K562 (cell line): Measurements from ENCODE around the gene TBL2. TPM values are rescaled to one million over a fixed set of nuclear protein-coding genes. Genes with fewer than 3 reads are reported as not detected.

Experiments used
- ATAC-seq: fragments of 200-7000 bp; cut with Tn5 transposase; 3 replicates; pipeline ENCODE4 v1.9.1; 2020; ENCODE audit warnings: moderate library complexity
- BruUV-seq: library from RNA; stranded (reverse); fragments of 400-500 nt; replicated peaks from 2 replicates; lab custom pipeline; 2021; lab: Mats Ljungman, UMichigan
- CTCF ChIA-PET: fragments of 300-600 bp; formaldehyde crosslinking; extraction: SDS; loops from one replicate; lab custom pipeline; 2021; ENCODE audit warnings: low intra/inter-chr PET ratio; lab: Yijun Ruan, JAX
- POLR2A ChIA-PET: fragments of 300-600, 350-650 bp; sonication (Branson Sonifier 250); formaldehyde crosslinking; extraction: SDS; loops from one replicate; lab custom pipeline; 2021; ENCODE audit warnings: antibody characterized with exemption, inconsistent platforms; lab: Yijun Ruan, JAX
- DNase-seq, 4 experiments: peaks; one replicate each; pipeline versions ENCODE4 v3.0.0 to v3.0.0-alpha.2; 2011 to 2018; ENCODE audit warnings: low spot score in 3 of 4, mixed read lengths in 3 of 4; ENCODE audit errors: extremely low read depth in 1 of 4
- FAIRE-seq: peaks from 2 replicates; lab custom pipeline; 2011; peaks lifted over from hg19 to GRCh38; lab: Jason Lieb, UNC
- H2AFZ ChIP-seq: 2 replicates; pipeline ENCODE4 v1.6.0; 2011; ENCODE audit warnings: low read depth, low read length, control low read depth, inconsistent platforms
- H3K27ac ChIP-seq: fragments of 200-600 bp; 3 replicates; pipeline ENCODE4 v1.8.0; 2011; ENCODE audit warnings: low read depth, mild to moderate bottlenecking, control low read depth, inconsistent platforms, low read length, moderate library complexity, mixed read lengths; ENCODE audit errors: extremely low read depth
- H3K27me3 ChIP-seq, 2 experiments: fragments of 300-600 bp in 1 of 2; 2 replicates in 1 of 2; 3 replicates in 1 of 2; pipeline versions ENCODE4 v1.6.0 to v1.8.0; 2011; ENCODE audit warnings: inconsistent platforms in 2 of 2, low read length in 2 of 2, mild to moderate bottlenecking in 1 of 2, mixed read lengths in 1 of 2, moderate library complexity in 1 of 2; ENCODE audit not compliant: control insufficient read depth in 2 of 2, insufficient read depth in 2 of 2
- H3K36me3 ChIP-seq: fragments of 300-600 bp; 3 replicates; pipeline ENCODE4 v1.8.0; 2011; ENCODE audit warnings: mild to moderate bottlenecking, low read length, inconsistent platforms; ENCODE audit not compliant: control insufficient read depth, insufficient read depth
- H3K4me1 ChIP-seq, 2 experiments: fragments of 200-600 bp in 1 of 2; replicated peaks in 1 of 2; 2 replicates in 1 of 2; 3 replicates in 1 of 2; pipeline versions ENCODE4 v1.5.1 to v1.8.0; 2011; ENCODE audit warnings: inconsistent platforms in 2 of 2, low read length in 2 of 2, mild to moderate bottlenecking in 1 of 2, mixed read lengths in 1 of 2, moderate library complexity in 1 of 2; ENCODE audit not compliant: control insufficient read depth in 2 of 2, insufficient read depth in 2 of 2
- H3K4me2 ChIP-seq: 2 replicates; pipeline ENCODE4 v1.6.1; 2011; ENCODE audit warnings: low read length, control low read depth, inconsistent platforms, mixed read lengths; ENCODE audit not compliant: insufficient read depth
- H3K4me3 ChIP-seq: fragments of 200-600 bp; sonication (generic), shearing (Covaris generic); 2 replicates; pipeline ENCODE4 v1.5.1; 2016; ENCODE audit warnings: control low read depth, inconsistent platforms
- H3K79me2 ChIP-seq: fragments of 200-600 bp; 3 replicates; pipeline ENCODE4 v1.8.0; 2011; ENCODE audit warnings: low read length, inconsistent platforms; ENCODE audit not compliant: control insufficient read depth, insufficient read depth
- H3K9ac ChIP-seq, 2 experiments: 2 replicates each; pipeline versions ENCODE4 v1.6.0 to v1.6.1; 2011; ENCODE audit warnings: low read depth in 2 of 2, low read length in 2 of 2, control low read depth in 1 of 2, inconsistent platforms in 1 of 2, mild to moderate bottlenecking in 1 of 2, mixed read lengths in 1 of 2; ENCODE audit not compliant: insufficient read depth in 1 of 2
- H3K9me1 ChIP-seq: one replicate; pipeline ENCODE4 v1.6.0; 2011; ENCODE audit warnings: inconsistent platforms, mild to moderate bottlenecking, low read length, moderate library complexity; ENCODE audit not compliant: control insufficient read depth, insufficient read depth
- H3K9me3 ChIP-seq: replicated peaks from 2 replicates; pipeline ENCODE4 v1.5.1; 2011; ENCODE audit warnings: low read depth, low read length, inconsistent platforms; ENCODE audit not compliant: control insufficient read depth, insufficient read depth
- H4K20me1 ChIP-seq: replicated peaks from 2 replicates; pipeline ENCODE4 v1.6.1; 2011; ENCODE audit warnings: low read length, inconsistent platforms, mixed read lengths; ENCODE audit not compliant: control insufficient read depth, insufficient read depth
- ARID1B ChIP-seq: fragments of 450-650 bp; IDR thresholded peaks from 2 replicates; pipeline ENCODE4 v1.6.1; 2016; ENCODE audit warnings: antibody characterized with exemption, mild to moderate bottlenecking, inconsistent platforms
- DDX20 ChIP-seq: fragments of 450-650 bp; IDR thresholded peaks from 2 replicates; pipeline ENCODE4 v1.6.1; 2016; ENCODE audit warnings: missing genetic modification characterization, low read depth, mild to moderate bottlenecking, missing compliant biosample characterization, moderate library complexity
- FOSL1 ChIP-seq: fragments of 200-800 bp; sonication (Bioruptor generic); conservative IDR thresholded peaks from 2 replicates; pipeline ENCODE4 v1.6.1; 2016; ENCODE audit warnings: missing genetic modification characterization, missing compliant biosample characterization
- HDAC2 ChIP-seq: fragments of 450-650 bp; IDR thresholded peaks from 2 replicates; pipeline ENCODE4 v1.6.1; 2016; ENCODE audit warnings: mild to moderate bottlenecking
- ILK ChIP-seq: fragments of 450-650 bp; IDR thresholded peaks from 2 replicates; pipeline ENCODE4 v1.6.1; 2016; ENCODE audit warnings: missing genetic modification characterization, low read depth, mild to moderate bottlenecking, missing compliant biosample characterization, moderate library complexity, borderline replicate concordance
- MTA1 ChIP-seq: fragments of 450-650 bp; IDR thresholded peaks from 2 replicates; pipeline ENCODE4 v1.6.1; 2017; ENCODE audit warnings: borderline replicate concordance
- NR1H2 ChIP-seq: sonication (generic); formaldehyde crosslinking; IDR thresholded peaks from 2 replicates; pipeline ENCODE4 v1.4.0; 2020; ENCODE audit warnings: mild to moderate bottlenecking, missing genetic modification reagents
- POLR2AphosphoS5 ChIP-seq: IDR thresholded peaks from 2 replicates; pipeline ENCODE4 v1.6.1; 2011; ENCODE audit warnings: mild to moderate bottlenecking, low read depth, low read length, moderate library complexity; ENCODE audit not compliant: control insufficient read depth, insufficient read depth
- RBM34 ChIP-seq: fragments of 200-400 bp; formaldehyde crosslinking; IDR thresholded peaks from 2 replicates; pipeline ENCODE4 v1.6.1; 2018; ENCODE audit warnings: low read length, borderline replicate concordance; ENCODE audit not compliant: insufficient read depth
- SMARCA4 ChIP-seq: fragments of 450-650 bp; IDR thresholded peaks from 2 replicates; pipeline ENCODE4 v1.6.1; 2016
- SUPT5H ChIP-seq: fragments of 450-650 bp; IDR thresholded peaks from 2 replicates; pipeline ENCODE4 v1.6.1; 2016
- TCF3 ChIP-seq: sonication (generic); formaldehyde crosslinking; IDR thresholded peaks from 2 replicates; pipeline ENCODE4 v1.4.0; 2020; ENCODE audit warnings: mild to moderate bottlenecking, missing genetic modification reagents
- ZNF282 ChIP-seq: sonication (generic); formaldehyde crosslinking; IDR thresholded peaks from 2 replicates; pipeline ENCODE4 v1.8.1; 2023; ENCODE audit warnings: missing genetic modification reagents
- ZNF668 ChIP-seq: fragments of 250-450 bp; sonication (Bioruptor Pico); IDR thresholded peaks from 2 replicates; pipeline ENCODE4 v1.8.0; 2022; ENCODE audit warnings: mild to moderate bottlenecking, inconsistent platforms
- ZNF764 ChIP-seq: fragments of 250-450 bp; sonication (Bioruptor Pico); IDR thresholded peaks from 2 replicates; pipeline ENCODE4 v1.4.0; 2020; ENCODE audit warnings: low read depth, mild to moderate bottlenecking, moderate library complexity
- whole genome bisulfite sequencing: fragments of 100-300 bp; shearing (Covaris generic); methylation state at CpG from one replicate; pipeline ENCODE4 v1.1.6; 2016; ENCODE audit warnings: low coverage, mixed read lengths; ENCODE audit not compliant: insufficient coverage; ENCODE audit errors: missing lambda C conversion rate; 5-methylcytosine and 5-hydroxymethylcytosine counted together
- in situ Hi-C: fragments of 300-500 bp; cut with MboI; formaldehyde crosslinking; loops from 4 replicates; pipeline ENCODE4 v1.15.0; 2018; ENCODE audit warnings: inconsistent platforms, mixed read lengths
- intact Hi-C: fragments of 100-400 bp; cut with micrococcal nuclease; formaldehyde crosslinking; loops from 2 replicates; pipeline ENCODE4 v1.14.2; 2022
- polyA plus RNA-seq, 8 experiments: library from polyadenylated mRNA; depleted of rRNA in 4 of 8; stranded (reverse) in 5 of 8; unstranded in 3 of 8; fragments of >200 nt; fragmentation: Nextera tagmentation in 2 of 8; fragmentation: Illumina TruSeq in 1 of 8; extraction: Ambion mirVana in 2 of 8; extraction: Trizol in 1 of 8; gene quantifications; 2 replicates each; pipeline versions ENCODE4 v1.2.1 to v1.2.3, GENCODE V29; 2011 to 2014; ENCODE audit warnings: inconsistent platforms in 1 of 8, missing spikeins in 1 of 8
- total RNA-seq, 7 experiments: library from RNA; depleted of rRNA in 6 of 7; stranded (reverse); fragments of >200 nt in 6 of 7; fragmentation: Illumina TruSeq in 2 of 7; extraction: Trizol in 2 of 7; gene quantifications; 2 replicates each; pipeline versions ENCODE4 v1.2.1 to v1.2.3, GENCODE V29; 2011 to 2021; ENCODE audit warnings: low replicate concordance in 1 of 7
- TF ChIP-seq, protein P1 (sequence below): fragments of 250-450 bp; sonication (Bioruptor Pico); IDR thresholded peaks from 2 replicates; pipeline ENCODE4 v1.8.0; 2021; ENCODE audit warnings: moderate library complexity, mild to moderate bottlenecking, inconsistent platforms

Gene TBL2
- total and polyA plus RNA-seq, 9 of the 15 experiments (the other 6 are each of a cell fraction or from before 2014, with no cell fraction given): 2.5 to 123 (median 49.2) TPM

DNA sequence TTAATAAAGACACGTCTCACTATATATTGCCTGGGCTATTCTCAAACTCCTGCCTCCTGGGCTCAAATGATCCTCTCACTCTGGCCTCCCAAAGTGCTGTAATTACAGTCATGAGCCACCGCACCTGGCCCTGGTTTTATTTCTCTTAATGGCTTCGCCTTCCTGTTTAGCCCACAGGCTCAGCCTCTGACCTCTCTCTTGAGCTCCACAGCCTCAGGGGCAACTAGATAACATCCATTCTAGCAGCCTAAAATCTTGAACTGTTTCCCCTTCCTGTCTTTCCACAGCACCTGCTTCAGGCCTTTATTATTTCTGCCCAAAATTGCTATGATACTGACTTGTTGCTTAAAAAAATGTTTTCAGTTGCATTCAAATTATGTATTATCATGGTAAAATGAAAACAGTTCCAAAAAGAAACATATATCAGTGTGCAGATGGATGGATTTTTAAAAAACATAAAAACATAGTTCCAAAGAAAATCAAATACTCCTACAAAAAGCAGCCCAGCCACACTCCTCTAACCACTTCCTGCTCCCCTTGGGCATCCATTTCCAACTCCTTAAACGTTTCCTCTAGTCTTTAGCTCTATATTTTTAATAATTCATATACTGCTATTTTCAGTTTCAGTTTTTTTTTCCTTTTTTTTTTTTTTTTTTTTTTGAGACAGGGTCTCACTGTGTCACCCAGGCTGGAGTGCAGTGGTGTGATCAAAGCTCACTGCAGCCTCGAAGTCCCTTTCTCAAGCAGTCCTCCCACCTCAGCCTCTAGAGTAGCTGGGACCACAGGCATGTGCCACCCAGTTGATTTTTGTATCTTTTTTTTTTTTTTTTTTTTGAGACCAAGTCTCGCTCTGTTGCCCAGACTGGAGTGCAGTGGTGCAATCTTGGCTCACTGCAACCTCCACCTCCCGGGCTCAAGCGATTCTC, 51.2 kb downstream of the TBL2 start:
- Histone ChIP-seq H3K27ac (peak overlapping the region; percentile 60; the same call in 1 of the 3 replicates), H3K79me2 (no peaks in the 10 kb centered on the region; the same call in 2 of the 3 replicates), H3K9me1 (no peaks in the 10 kb centered on the region), H4K20me1 (no peaks in the 10 kb centered on the region), H3K9ac (peak overlapping the region in 1 of 2 experiments; percentile 24; a peak in 1 of 4 replicates), H3K9me3 (no peaks in the 10 kb centered on the region), H3K4me3 (no peak overlapping the region), H3K4me1 (peaks cover 29% of the 10 kb centered on the region in 2 experiments), H3K4me2 (no peak overlapping the region), H2AFZ (peak overlapping the region; percentile 76), H3K27me3 (no peaks in the 10 kb centered on the region), H3K36me3 (no peaks in the 10 kb centered on the region)
- POLR2A ChIA-PET: interaction anchor here (0.6 to 2.3 kb wide), 3 partner anchors 9 to 68 kb away, joined by 3 to 8 read pairs (median 3); no protein-coding TSS in a partner anchor
- 36% methylated on average over 7 of the region's 8 CpGs for WGBS
- DNase-seq (peak in 3 of 4 experiments; percentile 21 to 78 (median 66)), ATAC-seq (no peak), FAIRE-seq (no peak)
- in situ Hi-C loops (no loop called here), intact Hi-C loops (no loop called here)
- no TSS peak for BruUV-seq
- CTCF ChIA-PET: no interaction called here
- TF ChIP-seq ZNF668 (CRISPR knock-in tag) (no peak), FOSL1 (no peak), ZNF282 (CRISPR knock-in tag) (no peak), HDAC2 (no peak), POLR2AphosphoS5 (no peak), ZNF764 (CRISPR knock-in tag) (no peak), ARID1B (peak; percentile 52), TCF3 (CRISPR knock-in tag) (peak; percentile 48), MTA1 (no peak), DDX20 (tag) (no peak), RBM34 (no peak), NR1H2 (CRISPR knock-in tag) (no peak), SMARCA4 (peak; percentile 38; the same call in 1 of the 2 replicates), ILK (tag) (no peak), SUPT5H (no peak)
- TF ChIP-seq, protein P1, sequence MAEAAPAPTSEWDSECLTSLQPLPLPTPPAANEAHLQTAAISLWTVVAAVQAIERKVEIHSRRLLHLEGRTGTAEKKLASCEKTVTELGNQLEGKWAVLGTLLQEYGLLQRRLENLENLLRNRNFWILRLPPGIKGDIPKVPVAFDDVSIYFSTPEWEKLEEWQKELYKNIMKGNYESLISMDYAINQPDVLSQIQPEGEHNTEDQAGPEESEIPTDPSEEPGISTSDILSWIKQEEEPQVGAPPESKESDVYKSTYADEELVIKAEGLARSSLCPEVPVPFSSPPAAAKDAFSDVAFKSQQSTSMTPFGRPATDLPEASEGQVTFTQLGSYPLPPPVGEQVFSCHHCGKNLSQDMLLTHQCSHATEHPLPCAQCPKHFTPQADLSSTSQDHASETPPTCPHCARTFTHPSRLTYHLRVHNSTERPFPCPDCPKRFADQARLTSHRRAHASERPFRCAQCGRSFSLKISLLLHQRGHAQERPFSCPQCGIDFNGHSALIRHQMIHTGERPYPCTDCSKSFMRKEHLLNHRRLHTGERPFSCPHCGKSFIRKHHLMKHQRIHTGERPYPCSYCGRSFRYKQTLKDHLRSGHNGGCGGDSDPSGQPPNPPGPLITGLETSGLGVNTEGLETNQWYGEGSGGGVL (CRISPR knock-in tag): no peak
